ENCODE measurements around the gene STAU1. TPM values are rescaled to one million over a fixed set of nuclear protein-coding genes. Genes with fewer than 3 reads are reported as not detected.
"Not testable (repeated sequence)": the region's sequence is repeated elsewhere in the genome, so short reads cannot be mapped to it uniquely, and the experiment has no call there.

STAU1 gene
- total RNA-seq, 1 donor from 2014 or later, result 71.1 TPM

GRCh38 chr20:49187330-49187850, 744 bp downstream of the STAU1 start:
- Mint-ChIP-seq H3K4me3 (peak overlapping the region; percentile 89), H3K36me3 (ENCODE audit: low read depth) (peaks cover 22% of the 10 kb centered on the region), H3K9me3 (no peaks in the 10 kb centered on the region)

GRCh38 chr20:49186535-49187329, 1.4 kb downstream of the STAU1 start:
- Mint-ChIP-seq H3K4me1 (ENCODE audit: low read depth) (peaks cover 50% of the 10 kb centered on the region), H3K9me3 (no peaks in the 10 kb centered on the region), H3K27me3 (ENCODE audit: insufficient read depth) (peaks cover 4% of the 10 kb centered on the region), H3K27ac (peak overlapping the region; percentile 81), H3K4me3 (peak overlapping the region; percentile 89), H3K36me3 (ENCODE audit: low read depth) (peaks cover 22% of the 10 kb centered on the region)
- intact Hi-C loops (cut with micrococcal nuclease), result loop anchor here (1.0 to 10.0 kb wide), 7 partner anchors 20 to 926 kb away; partner anchors contain the start of genes ARFGEF2, CSE1L, SLC9A8 and UBE2V1
- DNase-seq (ENCODE audit: low spot score), result peak; percentile 66

More at GRCh38 chr20:49187330-49187850, 744 bp downstream of the STAU1 start:
- DNase-seq (ENCODE audit: low spot score), result peak; percentile 13
- peaks cover 48% of the 10 kb centered on the region for H3K4me1 Mint-ChIP-seq (ENCODE audit: low read depth)
- peak overlapping the region; percentile 81 for H3K27ac Mint-ChIP-seq
- H3K27me3 Mint-ChIP-seq (ENCODE audit: insufficient read depth), result peaks cover 4% of the 10 kb centered on the region
- intact Hi-C loops (cut with micrococcal nuclease), result loop anchor here (1.0 to 10.0 kb wide), 7 partner anchors 21 to 925 kb away; partner anchors contain the start of genes ARFGEF2, CSE1L, SLC9A8 and UBE2V1

DNA sequence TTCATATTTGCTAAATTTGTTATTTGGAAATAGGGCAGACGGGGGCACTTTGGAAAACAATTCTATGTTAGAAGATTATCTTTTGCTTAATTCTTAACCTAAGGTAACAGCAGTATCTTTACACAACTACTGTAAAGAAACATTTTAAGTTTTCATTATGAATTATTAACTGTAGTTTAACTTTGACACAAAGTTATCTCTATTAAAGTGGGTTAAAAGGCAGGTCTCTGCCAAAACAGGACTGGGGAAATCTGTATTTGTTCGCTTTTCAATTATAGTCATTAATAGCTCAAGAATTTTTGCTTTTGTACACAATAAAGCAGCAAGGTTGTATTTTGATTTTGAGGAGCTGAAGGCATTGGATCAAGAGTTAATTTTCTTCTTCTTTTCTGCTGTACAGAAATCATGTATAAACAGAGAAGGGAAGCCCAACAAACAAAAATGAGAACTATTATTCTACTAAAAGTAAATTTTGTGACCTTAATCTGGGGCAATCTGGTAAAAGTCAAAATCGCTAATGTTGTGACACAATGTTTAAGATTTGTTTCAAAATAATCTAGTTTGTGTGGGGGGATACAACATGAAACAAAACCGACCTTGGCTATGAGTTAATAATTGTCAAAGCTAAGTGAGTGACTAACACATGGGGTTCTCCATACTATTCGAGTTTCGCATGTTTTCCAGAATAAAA, 2.9 kb downstream of the STAU1 start:
- intact Hi-C loops (cut with micrococcal nuclease), result loop anchor here (5.0 to 10.0 kb wide), 4 partner anchors 263 to 927 kb away; partner anchors contain the start of genes ARFGEF2, SLC9A8 and UBE2V1
- Mint-ChIP-seq H3K27ac (no peak overlapping the region), H3K27me3 (ENCODE audit: insufficient read depth) (peaks cover 2% of the 10 kb centered on the region), H3K9me3 (no peaks in the 10 kb centered on the region), H3K4me1 (ENCODE audit: low read depth) (peaks cover 62% of the 10 kb centered on the region), H3K36me3 (ENCODE audit: low read depth) (peaks cover 22% of the 10 kb centered on the region), H3K4me3 (peak overlapping the region; percentile 89)
- DNase-seq (ENCODE audit: low spot score), result no peak

DNA sequence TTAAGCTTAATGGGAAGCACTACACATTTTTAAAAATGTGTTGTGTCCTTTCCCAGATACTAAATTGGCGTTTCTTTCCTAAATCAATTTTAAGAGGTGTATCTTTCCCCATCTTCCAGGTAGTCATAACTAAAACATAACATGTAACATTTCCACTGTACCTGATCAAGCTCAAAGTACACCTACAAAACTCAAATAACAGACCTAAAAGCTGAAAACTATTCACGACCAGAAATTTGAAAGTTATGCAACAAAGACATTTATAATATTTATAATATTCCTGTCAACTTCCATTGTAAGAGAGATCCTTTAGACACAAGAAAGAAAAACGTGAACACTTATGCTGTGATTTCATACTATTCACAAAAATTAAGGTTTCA, 3.5 kb downstream of the STAU1 start:
- DNase-seq (ENCODE audit: low spot score), result no peak
- no peaks in the 10 kb centered on the region for H3K9me3 Mint-ChIP-seq
- H3K4me1 Mint-ChIP-seq (ENCODE audit: low read depth), result peaks cover 68% of the 10 kb centered on the region
- no peaks in the 10 kb centered on the region for H3K27me3 Mint-ChIP-seq (ENCODE audit: insufficient read depth)
- intact Hi-C loops (cut with micrococcal nuclease), result loop anchor here (5.0 to 10.0 kb wide), 4 partner anchors 262 to 928 kb away; partner anchors contain the start of genes ARFGEF2, SLC9A8 and UBE2V1
- peak overlapping the region; percentile 89 for H3K4me3 Mint-ChIP-seq
- peaks cover 22% of the 10 kb centered on the region for H3K36me3 Mint-ChIP-seq (ENCODE audit: low read depth)
- H3K27ac Mint-ChIP-seq, result no peak overlapping the region

DNA sequence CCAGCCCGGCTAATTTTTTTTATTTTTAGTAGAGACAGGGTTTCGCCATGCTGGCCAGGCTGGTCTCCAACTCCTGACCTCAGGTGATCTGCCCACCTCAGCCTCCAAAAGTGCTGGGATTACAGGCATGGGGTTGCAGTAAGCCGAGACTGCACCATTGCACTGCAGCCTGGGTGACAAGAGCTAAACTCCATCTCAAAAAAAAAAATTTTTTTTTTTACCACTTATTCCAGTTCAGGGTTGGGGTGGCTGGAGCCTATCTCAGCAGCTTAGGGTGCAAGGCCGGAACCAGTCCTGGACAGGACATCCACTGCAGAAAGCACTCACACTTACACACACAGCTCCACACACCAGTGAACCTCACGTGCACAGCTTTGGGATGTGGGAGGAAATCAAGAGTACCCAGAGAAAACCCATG, 4.0 kb downstream of the STAU1 start:
- peak overlapping the region; percentile 53 for H3K4me3 Mint-ChIP-seq

GRCh38 chr20:49183444-49183843, 4.7 kb downstream of the STAU1 start:
- Mint-ChIP-seq H3K4me3 (no peak overlapping the region), H3K9me3 (no peaks in the 10 kb centered on the region)
- intact Hi-C loops (cut with micrococcal nuclease), result loop anchor here (10.0 kb wide), 1 partner anchor 351 kb away; no protein-coding TSS in a partner anchor

More for the DNA sequence above, 4.0 kb downstream of the STAU1 start:
- H3K9me3 Mint-ChIP-seq; DNase-seq (ENCODE audit: low spot score); H3K27ac Mint-ChIP-seq; H3K27me3 Mint-ChIP-seq (ENCODE audit: insufficient read depth): not testable (repeated sequence)
- intact Hi-C loops (cut with micrococcal nuclease), result loop anchor here (10.0 kb wide), 1 partner anchor 351 kb away; no protein-coding TSS in a partner anchor
- peaks cover 72% of the 10 kb centered on the region for H3K4me1 Mint-ChIP-seq (ENCODE audit: low read depth)
- peaks cover 22% of the 10 kb centered on the region for H3K36me3 Mint-ChIP-seq (ENCODE audit: low read depth)

DNA sequence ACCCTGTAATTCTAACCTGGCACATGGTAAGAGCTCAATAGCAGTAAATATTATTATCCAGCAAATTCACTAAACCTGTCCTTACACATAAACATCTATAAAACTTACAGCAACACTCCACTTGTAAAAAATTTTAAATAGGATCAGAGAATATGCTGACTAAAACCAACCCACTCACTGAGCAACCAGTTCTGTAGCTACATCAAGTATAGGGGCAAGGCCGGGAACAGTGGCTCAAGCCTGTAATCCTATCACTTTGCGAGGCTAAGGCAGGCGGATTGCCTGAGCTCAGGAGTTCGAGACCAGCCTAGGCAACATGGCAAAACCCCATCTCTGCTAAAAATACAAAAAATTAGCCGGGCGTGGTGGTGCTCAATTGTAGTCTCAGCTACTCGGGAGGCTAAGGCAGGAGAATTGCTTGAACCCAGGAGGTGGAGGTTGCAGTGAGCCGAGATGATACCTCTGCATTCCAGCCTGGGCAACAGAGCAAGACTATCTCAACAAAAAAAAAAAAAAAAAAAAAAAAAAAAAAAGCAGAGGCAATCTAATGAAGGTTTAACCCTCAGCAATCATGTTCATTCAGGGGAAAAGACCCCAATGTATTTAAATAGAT, 6.8 kb downstream of the STAU1 start:
- Mint-ChIP-seq H3K27ac (no peak overlapping the region), H3K9me3 (no peaks in the 10 kb centered on the region), H3K36me3 (ENCODE audit: low read depth) (peaks cover 25% of the 10 kb centered on the region), H3K4me1 (ENCODE audit: low read depth) (peaks cover 62% of the 10 kb centered on the region), H3K4me3 (no peak overlapping the region), H3K27me3 (ENCODE audit: insufficient read depth) (no peaks in the 10 kb centered on the region)
- no peak for DNase-seq (ENCODE audit: low spot score)
- intact Hi-C loops (cut with micrococcal nuclease), result loop anchor here (10.0 kb wide), 1 partner anchor 353 kb away; no protein-coding TSS in a partner anchor

More at GRCh38 chr20:49183444-49183843, 4.7 kb downstream of the STAU1 start:
- no peaks in the 10 kb centered on the region for H3K27me3 Mint-ChIP-seq (ENCODE audit: insufficient read depth)
- H3K27ac Mint-ChIP-seq, result no peak overlapping the region
- H3K36me3 Mint-ChIP-seq (ENCODE audit: low read depth), result peaks cover 21% of the 10 kb centered on the region
- peaks cover 69% of the 10 kb centered on the region for H3K4me1 Mint-ChIP-seq (ENCODE audit: low read depth)
- DNase-seq (ENCODE audit: low spot score), result no peak

GRCh38 chr20:49179368-49180277, 8.5 kb downstream of the STAU1 start:
- Mint-ChIP-seq H3K36me3 (ENCODE audit: low read depth) (peaks cover 17% of the 10 kb centered on the region), H3K4me3 (no peak overlapping the region), H3K27ac (peak overlapping the region; percentile 36), H3K4me1 (ENCODE audit: low read depth) (peaks cover 45% of the 10 kb centered on the region), H3K27me3 (ENCODE audit: insufficient read depth) (no peaks in the 10 kb centered on the region), H3K9me3 (no peaks in the 10 kb centered on the region)
- DNase-seq (ENCODE audit: low spot score), result no peak
- intact Hi-C loops (cut with micrococcal nuclease), result loop anchor here (10.0 kb wide), 1 partner anchor 355 kb away; no protein-coding TSS in a partner anchor

- no peak overlapping the region for H3K27ac Mint-ChIP-seq
- H3K9me3 Mint-ChIP-seq, result no peaks in the 10 kb centered on the region
- no peaks in the 10 kb centered on the region for H3K27me3 Mint-ChIP-seq (ENCODE audit: insufficient read depth)
Measured at GRCh38 chr20:49174183-49174582, 14.0 kb downstream of the STAU1 start.

DNA sequence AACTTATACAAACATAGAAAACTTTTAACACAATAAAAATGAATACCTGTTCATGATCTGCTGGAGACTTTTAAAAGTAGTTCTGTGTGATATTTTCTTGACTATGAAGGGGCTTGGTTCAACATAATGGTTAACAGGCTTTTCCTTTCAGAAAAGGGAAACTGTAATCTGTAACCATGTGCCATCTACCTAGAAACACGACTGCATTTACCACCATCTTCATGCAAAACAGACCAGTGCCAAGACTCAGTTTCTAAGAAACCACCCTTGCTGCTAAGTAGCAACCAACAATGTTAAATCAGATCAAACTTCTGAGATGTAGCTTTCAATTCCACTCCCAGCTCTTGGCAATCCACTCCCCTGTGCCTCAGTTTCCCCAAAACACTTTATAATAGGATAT, 15.7 kb downstream of the STAU1 start:
- Mint-ChIP-seq H3K4me3 (no peak overlapping the region), H3K27me3 (ENCODE audit: insufficient read depth) (no peaks in the 10 kb centered on the region), H3K36me3 (ENCODE audit: low read depth) (peaks cover 25% of the 10 kb centered on the region), H3K27ac (peak overlapping the region; percentile 42), H3K4me1 (ENCODE audit: low read depth) (peaks cover 39% of the 10 kb centered on the region), H3K9me3 (no peaks in the 10 kb centered on the region)
- intact Hi-C loops (cut with micrococcal nuclease), result no loop called here
- DNase-seq (ENCODE audit: low spot score), result no peak

More at GRCh38 chr20:49174183-49174582, 14.0 kb downstream of the STAU1 start:
- H3K36me3 Mint-ChIP-seq (ENCODE audit: low read depth), result peaks cover 32% of the 10 kb centered on the region
- DNase-seq (ENCODE audit: low spot score), result no peak
- intact Hi-C loops (cut with micrococcal nuclease), result no loop called here
- no peak overlapping the region for H3K4me3 Mint-ChIP-seq
- peaks cover 24% of the 10 kb centered on the region for H3K4me1 Mint-ChIP-seq (ENCODE audit: low read depth)

GRCh38 chr20:49171909-49172308, 16.2 kb downstream of the STAU1 start:
- Mint-ChIP-seq H3K27me3 (ENCODE audit: insufficient read depth) (no peaks in the 10 kb centered on the region), H3K36me3 (ENCODE audit: low read depth) (peaks cover 26% of the 10 kb centered on the region), H3K4me3 (no peak overlapping the region), H3K4me1 (ENCODE audit: low read depth) (peaks cover 44% of the 10 kb centered on the region), H3K27ac (no peak overlapping the region), H3K9me3 (no peaks in the 10 kb centered on the region)
- intact Hi-C loops (cut with micrococcal nuclease), result no loop called here
- no peak for DNase-seq (ENCODE audit: low spot score)
